ENCODE results near the gene FKBP2. TPM values are rescaled to one million over a fixed set of nuclear protein-coding genes. Genes with fewer than 3 reads are reported as not detected.

Gene FKBP2
- total and polyA plus RNA-seq, 2 of the 13 experiments (the other 11 are each of a cell fraction or from before 2014, with no cell fraction given): 30.1 to 53.3 TPM

- H3K4me1 ChIP-seq (ENCODE audit: insufficient read depth, low read length): no peaks in the 10 kb centered on the region
- ATAC-seq (no peak), DNase-seq (ENCODE audit: low spot score) (no peak), FAIRE-seq (no peak)
- H3K27ac ChIP-seq (ENCODE audit: extremely low read length, insufficient read depth, low read length): no peak overlapping the region
- H3K4me2 ChIP-seq (ENCODE audit: low read depth, low read length): no peak overlapping the region
- H2AFZ ChIP-seq (ENCODE audit: low read length): no peak overlapping the region
- H3K9me3 ChIP-seq (ENCODE audit: low read length): no peaks in the 10 kb centered on the region
- H3K27me3 ChIP-seq (ENCODE audit: control insufficient read depth in 1 of 2, insufficient read depth in 2 of 2, low read length in 2 of 2): no peaks in the 10 kb centered on the region
- intact Hi-C loops (cut with micrococcal nuclease; ENCODE audit: unreplicated experiment) (no loop called here), in situ Hi-C loops (cut with HindIII; ENCODE audit: extremely low pct_ligation_motif_present, low pct_unique_long_range_greater_than_20kb) (no loop called here)
- POLR2A ChIA-PET: no interaction called here
- H4K20me1 ChIP-seq (ENCODE audit: insufficient read depth, low read length): no peaks in the 10 kb centered on the region
- BruUV-seq (replicated peaks): no TSS peak
- 98% methylated on average over 34 of the region's 42 CpGs for WGBS (ENCODE audit: low lambda C conversion rate)
- peaks cover 9 to 35% of the 10 kb centered on the region in 2 experiments; a peak in 4 of 5 replicates for H3K36me3 ChIP-seq (replicated peaks in 1 of 2; ENCODE audit: control insufficient read depth in 1 of 2, insufficient read depth in 2 of 2, low read length in 2 of 2)
- TF ChIP-seq HOXA3 (CRISPR knock-in tag; IDR thresholded peaks at IDR 0.05) (no peak), CAMTA2 (CRISPR knock-in tag; IDR thresholded peaks at IDR 0.05; ENCODE audit: borderline replicate concordance) (no peak)
- CTCF ChIA-PET (ENCODE audit: low intra/inter-chr PET ratio, low total read pairs): no interaction called here
- H3K79me2 ChIP-seq (ENCODE audit: insufficient read depth, low read length): no peaks in the 10 kb centered on the region
- H3K4me3 ChIP-seq (replicated peaks in 1 of 3; ENCODE audit: insufficient read depth in 1 of 3, low read depth in 2 of 3, low read length in 3 of 3): no peak overlapping the region
- no peak overlapping the region for H3K9ac ChIP-seq (ENCODE audit: insufficient read depth, low read depth, low read length)
These were observed 21.5 kb downstream of the FKBP2 start for GRCh38 chr11:64262271-64263002.

GRCh38 chr11:64263021-64263946 lies 22.4 kb downstream of the FKBP2 start:
- Histone ChIP-seq H3K27ac (ENCODE audit: extremely low read length, insufficient read depth, low read length) (no peak overlapping the region), H2AFZ (ENCODE audit: low read length) (no peak overlapping the region), H3K4me1 (ENCODE audit: insufficient read depth, low read length) (peaks cover 8% of the 10 kb centered on the region), H3K36me3 (replicated peaks in 1 of 2; ENCODE audit: control insufficient read depth in 1 of 2, insufficient read depth in 2 of 2, low read length in 2 of 2) (peaks cover 8 to 35% of the 10 kb centered on the region in 2 experiments; a peak in 4 of 5 replicates), H3K27me3 (ENCODE audit: control insufficient read depth in 1 of 2, insufficient read depth in 2 of 2, low read length in 2 of 2) (no peaks in the 10 kb centered on the region), H3K4me3 (replicated peaks in 1 of 3; ENCODE audit: insufficient read depth in 1 of 3, low read depth in 2 of 3, low read length in 3 of 3) (no peak overlapping the region), H3K4me2 (ENCODE audit: low read depth, low read length) (no peak overlapping the region), H4K20me1 (ENCODE audit: insufficient read depth, low read length) (no peaks in the 10 kb centered on the region), H3K79me2 (ENCODE audit: insufficient read depth, low read length) (no peaks in the 10 kb centered on the region), H3K9ac (ENCODE audit: insufficient read depth, low read depth, low read length) (no peak overlapping the region), H3K9me3 (ENCODE audit: low read length) (no peaks in the 10 kb centered on the region)
- POLR2A ChIA-PET: no interaction called here
- TF ChIP-seq ZNF232 (CRISPR knock-in tag; IDR thresholded peaks at IDR 0.05; ENCODE audit: borderline replicate concordance): no peak
- TF ChIP-seq, protein P1, sequence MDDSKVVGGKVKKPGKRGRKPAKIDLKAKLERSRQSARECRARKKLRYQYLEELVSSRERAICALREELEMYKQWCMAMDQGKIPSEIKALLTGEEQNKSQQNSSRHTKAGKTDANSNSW (CRISPR knock-in tag; IDR thresholded peaks at IDR 0.05; ENCODE audit: borderline replicate concordance): no peak
- no peak for TF ChIP-seq DNMT1 (CRISPR knock-in tag; IDR thresholded peaks at IDR 0.05)
- no peak for TF ChIP-seq FOXC1 (CRISPR knock-in tag; IDR thresholded peaks at IDR 0.05; ENCODE audit: borderline replicate concordance)
- TF ChIP-seq ZNF101 (CRISPR knock-in tag; IDR thresholded peaks at IDR 0.05; ENCODE audit: borderline replicate concordance, low read depth): no peak
- TF ChIP-seq NFKB2 (CRISPR knock-in tag; IDR thresholded peaks at IDR 0.05; ENCODE audit: borderline replicate concordance): no peak
- TF ChIP-seq ARNT (IDR thresholded peaks at IDR 0.05): no peak
- TF ChIP-seq CREB1 (IDR thresholded peaks at IDR 0.05): no peak
- TF ChIP-seq CREB1 (CRISPR knock-in tag; IDR thresholded peaks at IDR 0.05): no peak
- TF ChIP-seq ZNF326 (CRISPR knock-in tag; IDR thresholded peaks at IDR 0.05; ENCODE audit: borderline replicate concordance): no peak
- TF ChIP-seq ZSCAN31 (CRISPR knock-in tag; IDR thresholded peaks at IDR 0.05; ENCODE audit: low read depth): no peak
- TF ChIP-seq SSRP1 (CRISPR knock-in tag; IDR thresholded peaks at IDR 0.05): no peak
- no peak for TF ChIP-seq SRF (IDR thresholded peaks at IDR 0.05; ENCODE audit: low read depth, low read length)
- TF ChIP-seq SMARCE1 (IDR thresholded peaks at IDR 0.05; ENCODE audit: borderline replicate concordance): no peak
- no peak for TF ChIP-seq ZFP90 (CRISPR knock-in tag; IDR thresholded peaks at IDR 0.05; ENCODE audit: borderline replicate concordance)
- TF ChIP-seq ZFP1 (CRISPR knock-in tag; IDR thresholded peaks at IDR 0.05): no peak
- TF ChIP-seq ZNF775 (CRISPR knock-in tag; IDR thresholded peaks at IDR 0.05; ENCODE audit: borderline replicate concordance): no peak
- DNase-seq (ENCODE audit: low spot score) (no peak), ATAC-seq (no peak), FAIRE-seq (no peak)
- CTCF ChIA-PET (ENCODE audit: low intra/inter-chr PET ratio, low total read pairs): no interaction called here
- WGBS (ENCODE audit: low lambda C conversion rate): 86% methylated on average over 2 of the region's 29 CpGs
- BruUV-seq (replicated peaks): no TSS peak
- in situ Hi-C loops (cut with HindIII; ENCODE audit: extremely low pct_ligation_motif_present, low pct_unique_long_range_greater_than_20kb): no loop called here
- intact Hi-C loops (cut with micrococcal nuclease; ENCODE audit: unreplicated experiment): no loop called here

Data from HepG2 (cell line).